Left lung (tissue), 10 donors: ENCODE data around the gene NRXN2. TPM values are rescaled to one million over a fixed set of nuclear protein-coding genes. Genes with fewer than 3 reads are reported as not detected.
A peak's percentile ranks its signal among the peaks of the same experiment; 100 is the strongest.

Source experiments
- ATAC-seq: fragments of 200-7000 bp; cut with Tn5 transposase; one replicate; pipeline ENCODE4 v1.9.1; 2020; ENCODE audit warnings: moderate library complexity
- DNase-seq, 4 donors: peaks; one replicate each; pipeline ENCODE4 v3.0.0-alpha.2; 2013 to 2020
- H3K27ac ChIP-seq, 2 donors: fragments of 200-600 bp; sonication (generic) in 1 of 2; one replicate each; pipeline versions ENCODE4 v1.5.0 to v1.8.0; 2020 to 2021
- H3K27me3 ChIP-seq, 2 donors: fragments of 200-600 bp; sonication (generic) in 1 of 2; one replicate each; pipeline versions ENCODE4 v1.5.0 to v1.8.0; 2020 to 2021
- H3K36me3 ChIP-seq, 2 donors: fragments of 200-600 bp; sonication (generic) in 1 of 2; one replicate each; pipeline versions ENCODE4 v1.5.0 to v1.8.0; 2020 to 2021
- H3K4me1 ChIP-seq, 2 donors: fragments of 200-600 bp; one replicate each; pipeline ENCODE4 v1.8.0; 2021
- H3K4me3 ChIP-seq, 2 donors: fragments of 200-600 bp; sonication (generic) in 1 of 2; one replicate each; pipeline versions ENCODE4 v1.5.0 to v1.8.0; 2020 to 2021; ENCODE audit warnings: mild to moderate bottlenecking in 1 of 2
- H3K9me3 ChIP-seq, 2 donors: fragments of 200-600 bp; sonication (generic) in 1 of 2; one replicate each; pipeline versions ENCODE4 v1.5.0 to v1.8.0; 2020 to 2021
- intact Hi-C, 2 donors: fragments of 100-400 bp; cut with DNase I; formaldehyde crosslinking; loops; one replicate each; pipeline versions ENCODE4 v1.11.2 to v1.14.2; 2022
- polyA plus RNA-seq, 6 donors: library from polyadenylated mRNA; unstranded; fragments of 120-200 nt; gene quantifications; one replicate each; pipeline ENCODE4 v1.2.1, GENCODE V29; 2013; ENCODE audit not compliant: insufficient read length in 6 of 6
- total RNA-seq, 2 donors: library from RNA; stranded (reverse); fragmentation: NEBNext Ultra II Directional; extraction: Animal tissue kit (Norgen Biotek cat#: 25700); gene quantifications; one replicate each; pipeline ENCODE4 v1.2.1, GENCODE V29; 2021
- TF ChIP-seq, protein P1 (sequence below), 2 donors: fragments of 200-600 bp; sonication (generic) in 1 of 2; IDR thresholded peaks; one replicate each; pipeline versions ENCODE4 v1.5.0 to v1.8.0; 2021; ENCODE audit warnings: antibody characterized with exemption in 2 of 2
- donor health status: DM: no; HTN: yes; CAD: no.
- donor health status: DM: no; HTN: no; CAD: no.

NRXN2 gene
- total and polyA plus RNA-seq, 8 donors = 3.5 to 15.0 (median 10.4) TPM

DNA sequence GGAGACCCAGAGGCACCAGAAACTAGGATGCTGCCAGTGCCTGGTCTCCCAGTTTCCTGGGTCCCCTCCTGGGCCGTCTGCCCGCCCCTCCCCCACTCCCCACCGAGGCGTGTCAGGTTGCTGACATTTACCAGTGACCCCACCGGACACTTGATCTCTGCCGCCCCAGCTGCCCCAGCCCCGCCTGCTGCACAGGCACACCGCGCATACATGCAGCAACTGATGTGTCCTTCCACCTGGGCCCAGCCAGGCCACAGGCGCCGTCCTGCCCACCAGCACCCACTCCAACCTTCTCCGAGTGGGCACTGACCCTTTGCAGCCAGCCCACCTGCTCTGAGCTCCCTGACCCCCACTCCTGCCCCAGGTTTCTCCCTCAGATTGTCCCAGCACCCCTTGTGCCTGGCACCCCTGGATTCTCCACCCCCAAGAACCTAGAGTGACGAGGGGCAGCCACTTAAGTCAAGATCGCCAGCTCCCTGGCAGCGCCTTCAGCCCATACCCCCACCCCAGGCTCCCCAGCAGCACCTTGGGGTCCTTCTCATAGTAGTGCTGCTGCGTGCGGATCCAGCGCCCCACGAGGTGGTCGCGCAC lies 36.2 kb upstream of the NRXN2 start:
- H3K27me3 ChIP-seq = no peaks in the 10 kb centered on the region
- no peak overlapping the region for H3K4me3 ChIP-seq
- TF ChIP-seq, protein P1, sequence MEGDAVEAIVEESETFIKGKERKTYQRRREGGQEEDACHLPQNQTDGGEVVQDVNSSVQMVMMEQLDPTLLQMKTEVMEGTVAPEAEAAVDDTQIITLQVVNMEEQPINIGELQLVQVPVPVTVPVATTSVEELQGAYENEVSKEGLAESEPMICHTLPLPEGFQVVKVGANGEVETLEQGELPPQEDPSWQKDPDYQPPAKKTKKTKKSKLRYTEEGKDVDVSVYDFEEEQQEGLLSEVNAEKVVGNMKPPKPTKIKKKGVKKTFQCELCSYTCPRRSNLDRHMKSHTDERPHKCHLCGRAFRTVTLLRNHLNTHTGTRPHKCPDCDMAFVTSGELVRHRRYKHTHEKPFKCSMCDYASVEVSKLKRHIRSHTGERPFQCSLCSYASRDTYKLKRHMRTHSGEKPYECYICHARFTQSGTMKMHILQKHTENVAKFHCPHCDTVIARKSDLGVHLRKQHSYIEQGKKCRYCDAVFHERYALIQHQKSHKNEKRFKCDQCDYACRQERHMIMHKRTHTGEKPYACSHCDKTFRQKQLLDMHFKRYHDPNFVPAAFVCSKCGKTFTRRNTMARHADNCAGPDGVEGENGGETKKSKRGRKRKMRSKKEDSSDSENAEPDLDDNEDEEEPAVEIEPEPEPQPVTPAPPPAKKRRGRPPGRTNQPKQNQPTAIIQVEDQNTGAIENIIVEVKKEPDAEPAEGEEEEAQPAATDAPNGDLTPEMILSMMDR (IDR thresholded peaks at IDR 0.05) = no peak
- ATAC-seq (no peak), DNase-seq (peak in 2 of 4 donors; percentile 29 to 78)
- peak overlapping the region in 1 of 2 donors; percentile 18 for H3K27ac ChIP-seq
- H3K4me1 ChIP-seq = peaks cover 0 to 37% of the 10 kb centered on the region in 2 donors
- peaks cover 0 to 23% of the 10 kb centered on the region in 2 donors for H3K36me3 ChIP-seq
- H3K9me3 ChIP-seq = no peaks in the 10 kb centered on the region
- intact Hi-C loops = no loop called here

DNA sequence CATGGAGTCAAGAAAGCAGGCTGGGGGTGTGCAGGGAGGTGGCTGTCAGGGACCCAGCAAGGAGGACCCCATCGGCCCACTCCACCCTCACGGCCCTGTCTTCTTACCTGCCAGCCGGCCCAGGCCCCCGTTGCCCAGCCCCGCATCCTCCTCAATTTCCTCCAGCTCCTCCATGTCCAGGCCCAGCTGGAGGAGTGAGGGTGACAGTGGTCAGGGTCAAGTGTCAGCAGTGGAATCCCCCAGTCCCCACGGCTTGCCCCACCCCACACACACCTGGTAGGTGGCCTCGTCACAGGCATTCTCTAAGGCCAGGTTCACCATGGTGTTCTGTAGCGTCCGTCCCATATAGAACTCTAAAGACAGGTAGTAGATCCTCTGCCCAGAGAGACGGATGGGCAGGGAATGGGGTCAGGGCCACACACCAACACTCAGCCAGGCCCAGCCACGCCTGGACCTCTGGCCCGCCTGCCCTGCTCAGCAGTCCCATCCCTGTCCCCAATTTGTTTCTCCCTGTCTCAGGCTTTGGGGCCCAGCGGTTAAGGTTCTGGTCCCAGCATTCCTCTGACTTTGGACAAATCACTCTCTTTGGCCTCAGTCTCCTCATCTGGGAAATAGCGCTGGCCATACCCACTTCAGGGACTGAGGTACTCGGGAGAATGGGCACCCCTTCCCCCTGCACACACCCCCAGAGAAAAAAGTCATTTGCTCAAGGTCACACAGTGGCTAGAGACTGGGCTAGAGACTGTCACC lies 35.5 kb upstream of the NRXN2 start:
- ATAC-seq (no peak), DNase-seq (peak in 2 of 4 donors; percentile 20 to 60)
- TF ChIP-seq, protein P1 (IDR thresholded peaks at IDR 0.05) = no peak
- Histone ChIP-seq H3K27ac (no peak overlapping the region), H3K4me3 (no peak overlapping the region), H3K4me1 (peaks cover 0 to 30% of the 10 kb centered on the region in 2 donors), H3K36me3 (peaks cover 0 to 16% of the 10 kb centered on the region in 2 donors), H3K27me3 (no peaks in the 10 kb centered on the region), H3K9me3 (no peaks in the 10 kb centered on the region)
- intact Hi-C loops = no loop called here

DNA sequence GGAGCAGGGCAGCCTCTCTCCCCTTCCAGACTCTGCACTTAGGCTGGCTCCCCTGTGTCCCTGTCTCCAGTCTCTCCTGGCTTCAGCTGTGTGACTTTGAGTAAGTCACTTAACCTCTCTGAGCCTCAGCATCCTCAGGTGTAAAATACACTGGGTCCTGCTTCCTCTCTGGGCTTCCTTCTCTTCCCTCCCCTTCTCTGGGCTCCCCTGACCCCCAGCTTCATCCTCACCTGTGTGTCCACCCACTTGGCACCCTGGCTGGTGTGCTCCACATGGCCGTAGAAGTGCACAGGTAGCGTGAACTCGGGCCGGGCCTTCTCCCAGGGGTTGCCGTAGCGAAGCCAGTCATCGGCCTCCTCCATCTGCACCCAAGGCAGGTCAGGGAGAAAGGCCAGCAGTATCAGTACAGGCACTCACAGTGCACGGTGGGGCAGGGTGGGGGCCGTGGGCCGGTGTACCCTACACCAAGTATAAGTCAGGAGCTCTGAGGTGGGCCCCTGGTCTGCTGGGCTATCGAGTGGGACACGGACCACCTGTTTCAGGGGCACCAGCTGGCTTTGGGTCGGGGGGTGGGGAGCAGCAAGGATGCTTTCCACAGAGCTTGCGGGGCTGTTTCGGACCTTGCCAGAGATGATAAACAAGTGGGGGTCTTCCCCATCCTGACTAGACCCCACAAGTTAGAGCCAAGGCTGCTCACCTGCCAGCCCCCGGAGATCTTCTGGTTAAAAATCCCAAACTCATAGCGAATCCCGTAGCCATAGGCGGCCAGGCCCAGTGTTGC lies 34.7 kb upstream of the NRXN2 start:
- Histone ChIP-seq H3K9me3 (no peaks in the 10 kb centered on the region), H3K4me1 (peaks cover 0 to 22% of the 10 kb centered on the region in 2 donors), H3K36me3 (peaks cover 0 to 9% of the 10 kb centered on the region in 2 donors), H3K27me3 (no peaks in the 10 kb centered on the region), H3K27ac (no peak overlapping the region), H3K4me3 (no peak overlapping the region)
- ATAC-seq (no peak), DNase-seq (peak in 1 of 4 donors; percentile 30)
- intact Hi-C loops = no loop called here
- TF ChIP-seq, protein P1 (IDR thresholded peaks at IDR 0.05) = no peak

DNA sequence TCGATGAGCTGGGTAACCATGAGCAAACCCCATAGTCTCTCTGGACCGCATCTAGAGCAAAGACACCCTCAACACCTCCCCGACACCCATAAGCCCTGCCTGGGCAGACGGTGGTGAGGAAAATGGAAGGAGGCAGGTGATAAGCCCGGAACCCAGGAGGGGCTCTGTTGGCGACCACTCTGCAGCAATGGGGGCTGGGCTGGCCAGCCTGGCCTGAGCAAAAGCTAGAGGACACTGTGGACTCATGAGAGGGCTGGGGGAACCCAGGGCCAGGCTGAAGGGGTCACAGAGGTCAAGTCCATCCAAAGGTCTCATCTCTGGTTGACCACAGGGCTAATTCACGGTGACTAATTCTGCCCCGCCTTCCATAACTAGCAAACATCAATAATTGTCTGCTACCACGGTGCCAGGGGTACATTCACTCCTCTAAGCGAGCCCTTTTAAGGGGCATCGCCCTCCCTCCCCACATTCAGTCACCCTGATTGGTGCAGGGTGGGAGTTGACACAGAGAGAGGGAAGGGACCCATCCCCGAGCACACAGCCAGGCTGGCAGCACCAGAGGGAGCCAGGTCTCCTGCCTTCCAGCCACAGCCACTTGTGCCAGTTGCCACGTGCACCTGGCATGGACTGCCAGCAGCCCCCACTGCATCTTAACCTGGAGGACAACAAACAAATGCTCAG lies 32.8 kb upstream of the NRXN2 start:
- Histone ChIP-seq H3K27ac (no peak overlapping the region), H3K27me3 (no peaks in the 10 kb centered on the region), H3K4me1 (peaks cover 0 to 12% of the 10 kb centered on the region in 2 donors), H3K36me3 (no peaks in the 10 kb centered on the region), H3K9me3 (no peaks in the 10 kb centered on the region), H3K4me3 (no peak overlapping the region)
- intact Hi-C loops = no loop called here
- TF ChIP-seq, protein P1 (IDR thresholded peaks at IDR 0.05) = no peak
- ATAC-seq (no peak), DNase-seq (no peak)
